ENCODE data around the gene RBM5. TPM values are rescaled to one million over a fixed set of nuclear protein-coding genes. Genes with fewer than 3 reads are reported as not detected.

Gene RBM5
- polyA plus RNA-seq, 1 donor (not counting 4 experiments of a cell fraction or from before 2014, with no cell fraction given): 167 TPM

- H4K20me1 ChIP-seq (ENCODE audit: control insufficient read depth, extremely low read depth, insufficient read depth, low read length): peaks cover 6% of the 10 kb centered on the region
- no peak overlapping the region for H2AFZ ChIP-seq (ENCODE audit: control insufficient read depth, low read length)
- no peak for FAIRE-seq
- no peak overlapping the region for H3K9ac ChIP-seq (ENCODE audit: control insufficient read depth, extremely low read depth, insufficient read depth, low read length)
- TF ChIP-seq CTCF (optimal IDR thresholded peaks at IDR 0.05 in 1 of 3, IDR thresholded peaks at IDR 0.05 in 1 of 3, conservative IDR thresholded peaks at IDR 0.05 in 1 of 3; ENCODE audit: extremely low read depth in 1 of 3, insufficient read depth in 2 of 3, low read length in 3 of 3): no peak
- no peak for TF ChIP-seq EZH2 (IDR thresholded peaks at IDR 0.05; ENCODE audit: low read length)
- H3K79me2 ChIP-seq (ENCODE audit: control insufficient read depth, insufficient read depth, low read length): no peaks in the 10 kb centered on the region
- DNase-seq (ENCODE audit: low read depth, low spot score): no peak
- peaks cover 52 to 54% of the 10 kb centered on the region in 2 experiments for H3K36me3 ChIP-seq (ENCODE audit: control insufficient read depth in 2 of 2, extremely low read depth in 1 of 2, insufficient read depth in 2 of 2, low read length in 2 of 2)
- no peak overlapping the region for H3K4me2 ChIP-seq (ENCODE audit: control insufficient read depth, extremely low read depth, insufficient read depth, low read depth, low read length)
- no peak overlapping the region for H3K27ac ChIP-seq (ENCODE audit: control insufficient read depth, insufficient read depth, low read length)
- H3K9me1 ChIP-seq (ENCODE audit: control insufficient read depth, extremely low read depth, insufficient read depth, low read length): no peaks in the 10 kb centered on the region
- no peak overlapping the region for H3K4me3 ChIP-seq (ENCODE audit: control insufficient read depth in 2 of 3, extremely low read depth in 1 of 3, insufficient read depth in 2 of 3, low read depth in 1 of 3, low read length in 3 of 3)
- dilution Hi-C loops (cut with MboI; ENCODE audit: extremely low pct_ligation_motif_present, low sequenced_read_pairs): no loop called here
- peaks cover 6% of the 10 kb centered on the region for H3K4me1 ChIP-seq (ENCODE audit: control insufficient read depth, extremely low read depth, insufficient read depth, low read length)
- no peaks in the 10 kb centered on the region for H3K27me3 ChIP-seq (ENCODE audit: control insufficient read depth, extremely low read depth, insufficient read depth, low read length)
- no peaks in the 10 kb centered on the region for H3K9me3 ChIP-seq (ENCODE audit: control insufficient read depth, low read depth, low read length)
Measured at GRCh38 chr3:50117120-50117519, 28.4 kb downstream of the RBM5 start.

- no peaks in the 10 kb centered on the region for H3K9me3 ChIP-seq (ENCODE audit: control insufficient read depth, low read depth, low read length)
- no peak for TF ChIP-seq CTCF (optimal IDR thresholded peaks at IDR 0.05 in 1 of 3, IDR thresholded peaks at IDR 0.05 in 1 of 3, conservative IDR thresholded peaks at IDR 0.05 in 1 of 3; ENCODE audit: extremely low read depth in 1 of 3, insufficient read depth in 2 of 3, low read length in 3 of 3)
- no peak for TF ChIP-seq EZH2 (IDR thresholded peaks at IDR 0.05; ENCODE audit: low read length)
- dilution Hi-C loops (cut with MboI; ENCODE audit: extremely low pct_ligation_motif_present, low sequenced_read_pairs): no loop called here
- peaks cover 8% of the 10 kb centered on the region for H3K4me1 ChIP-seq (ENCODE audit: control insufficient read depth, extremely low read depth, insufficient read depth, low read length)
- H2AFZ ChIP-seq (ENCODE audit: control insufficient read depth, low read length): no peak overlapping the region
- no peak for DNase-seq (ENCODE audit: low read depth, low spot score)
- no peaks in the 10 kb centered on the region for H3K27me3 ChIP-seq (ENCODE audit: control insufficient read depth, extremely low read depth, insufficient read depth, low read length)
- peaks cover 6% of the 10 kb centered on the region for H4K20me1 ChIP-seq (ENCODE audit: control insufficient read depth, extremely low read depth, insufficient read depth, low read length)
- peaks cover 47 to 49% of the 10 kb centered on the region in 2 experiments for H3K36me3 ChIP-seq (ENCODE audit: control insufficient read depth in 2 of 2, extremely low read depth in 1 of 2, insufficient read depth in 2 of 2, low read length in 2 of 2)
- no peak overlapping the region for H3K27ac ChIP-seq (ENCODE audit: control insufficient read depth, insufficient read depth, low read length)
- H3K9me1 ChIP-seq (ENCODE audit: control insufficient read depth, extremely low read depth, insufficient read depth, low read length): no peaks in the 10 kb centered on the region
- H3K4me3 ChIP-seq (ENCODE audit: control insufficient read depth in 2 of 3, extremely low read depth in 1 of 3, insufficient read depth in 2 of 3, low read depth in 1 of 3, low read length in 3 of 3): no peak overlapping the region
- no peak for FAIRE-seq
- H3K4me2 ChIP-seq (ENCODE audit: control insufficient read depth, extremely low read depth, insufficient read depth, low read depth, low read length): no peak overlapping the region
- H3K79me2 ChIP-seq (ENCODE audit: control insufficient read depth, insufficient read depth, low read length): no peaks in the 10 kb centered on the region
- no peak overlapping the region for H3K9ac ChIP-seq (ENCODE audit: control insufficient read depth, extremely low read depth, insufficient read depth, low read length)
Measured at GRCh38 chr3:50118237-50118636, 29.5 kb downstream of the RBM5 start.

Data from keratinocyte (primary cell).